ENCODE results near the gene WNT3A.
A peak's percentile ranks its signal among the peaks of the same experiment; 100 is the strongest.

Gene WNT3A

GRCh38 chr1:228102791-228103620, 96.2 kb downstream of the WNT3A start, which contains the start of gene C1orf35:
Gene C1orf35, minus strand, starts transcription at chr1:228103325. Its CDS starts 98 bp downstream, at chr1:228103227.
- peak; percentile 71 to 92 (median 88) for DNase-seq

- no peak for DNase-seq
Measured at GRCh38 chr1:228104526-228105269, 97.9 kb downstream of the WNT3A start.

GRCh38 chr1:228105270-228105995, 98.6 kb downstream of the WNT3A start:
- no peak for DNase-seq

GRCh38 chr1:228105996-228106799, 99.4 kb downstream of the WNT3A start:
- DNase-seq, result no peak

- DNase-seq, result no peak
Measured at GRCh38 chr1:228106800-228107054, 99.9 kb downstream of the WNT3A start.

- no peak for DNase-seq
Measured at GRCh38 chr1:228107636-228108035, 100.8 kb downstream of the WNT3A start.

- DNase-seq, result no peak
Measured at GRCh38 chr1:228108055-228108690, 101.4 kb downstream of the WNT3A start.

GRCh38 chr1:228108742-228109072, 101.9 kb downstream of the WNT3A start:
- DNase-seq, result no peak

GRCh38 chr1:228109073-228109961, 102.5 kb downstream of the WNT3A start, which contains the start of gene MRPL55:
Gene MRPL55, minus strand, starts transcription at chr1:228109299. Its CDS starts 1,039 bp downstream, at chr1:228108260.
- peak; percentile 97 to 99 (median 98) for DNase-seq

- DNase-seq, result no peak
Measured at GRCh38 chr1:228109962-228110488, 103.2 kb downstream of the WNT3A start.

- no peak for DNase-seq
Measured at GRCh38 chr1:228110556-228110955, 103.8 kb downstream of the WNT3A start.

Measured in activated naive CD4-positive, alpha-beta T cell (primary cell).